Skeletal muscle cell (primary cell): ENCODE measurements around the gene IFNAR2.

Experiments
- DNase-seq: peaks from one replicate; pipeline ENCODE4 v3.0.0-alpha.2; 2010; ENCODE audit warnings: low read depth
- H3K4me3 ChIP-seq: 2 replicates; pipeline ENCODE4 v1.5.1; 2011; ENCODE audit warnings: low read depth, mild to moderate bottlenecking, control low read depth, low read length, moderate library complexity

The IFNAR2 gene

DNA sequence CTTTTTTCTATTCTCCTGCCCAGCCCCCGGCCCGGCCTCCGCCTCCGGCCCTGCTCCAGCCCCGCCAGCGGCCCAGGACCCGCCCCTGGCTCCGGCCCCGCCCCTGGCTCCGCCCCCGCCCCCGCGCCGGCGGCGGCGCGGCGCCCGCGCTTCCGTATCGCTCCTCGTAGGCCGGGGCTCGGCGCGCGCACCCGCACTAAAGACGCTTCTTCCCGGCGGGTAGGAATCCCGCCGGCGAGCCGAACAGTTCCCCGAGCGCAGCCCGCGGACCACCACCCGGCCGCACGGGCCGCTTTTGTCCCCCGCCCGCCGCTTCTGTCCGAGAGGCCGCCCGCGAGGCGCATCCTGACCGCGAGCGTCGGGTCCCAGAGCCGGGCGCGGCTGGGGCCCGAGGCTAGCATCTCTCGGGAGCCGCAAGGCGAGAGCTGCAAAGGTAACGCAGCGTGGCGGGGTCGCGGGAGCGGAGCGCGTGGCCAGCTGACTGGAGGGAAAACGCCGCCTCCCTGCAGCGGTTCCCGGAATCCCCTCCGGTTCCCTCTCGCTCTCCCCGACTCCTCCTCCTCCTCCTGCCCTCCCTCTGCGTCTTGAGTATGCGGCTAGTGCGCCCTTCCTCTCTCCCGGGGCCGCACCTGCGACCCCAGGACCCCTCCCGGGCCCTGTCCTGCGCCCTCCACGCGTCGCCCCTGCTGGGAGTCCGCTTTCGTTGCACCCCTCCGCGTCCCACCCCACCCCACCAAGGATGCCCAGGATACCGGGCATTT is at the start of gene IFNAR2:
IFNAR2 (plus strand) TSS at position 155 of the 761 bp plus-strand sequence. CDS start 11,985 bp downstream, outside the sequence.
- DNase-seq = no peak
- peak within 1 kb of the TSS; percentile 85 for H3K4me3 ChIP-seq

DNA sequence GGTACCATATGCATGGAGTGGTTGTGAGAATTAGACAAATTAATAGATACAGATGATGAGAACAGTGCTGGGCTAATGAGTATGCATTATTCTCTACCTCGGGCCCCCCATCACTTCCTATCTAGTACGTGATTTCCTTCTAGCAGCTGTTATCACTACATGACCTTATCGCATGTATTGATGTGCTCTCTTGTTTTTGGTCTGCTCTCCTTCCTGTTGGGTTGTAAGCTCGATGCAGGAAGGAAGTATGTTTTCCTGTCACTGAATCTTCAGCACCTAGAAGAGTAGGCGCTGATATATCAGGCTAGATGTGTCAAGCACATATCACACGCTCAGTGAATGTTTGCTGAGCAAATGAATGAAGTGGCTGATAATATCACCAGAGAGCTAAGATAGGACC is 43.9 kb upstream of the IFNAR2 start:
- H3K4me3 ChIP-seq = no peak overlapping the region
- DNase-seq = no peak

DNA sequence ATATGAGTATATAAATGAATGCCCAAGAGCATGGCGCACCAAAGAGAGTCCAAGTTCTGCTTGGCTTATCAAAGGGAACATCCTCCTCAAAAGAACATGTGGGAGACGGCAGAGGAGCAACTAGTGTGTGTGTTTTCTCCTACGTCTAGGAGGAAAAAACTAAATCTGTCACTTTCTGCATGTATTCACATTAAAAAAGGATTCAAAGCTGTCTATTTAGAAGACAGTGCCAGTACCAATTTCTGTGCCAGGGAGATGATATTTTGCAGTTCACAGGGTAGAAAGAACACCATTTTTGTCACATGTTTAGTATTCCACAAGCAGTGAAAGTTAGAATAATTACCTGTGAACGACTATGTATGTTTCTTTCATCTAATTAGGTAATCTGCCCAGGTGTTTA is 42.5 kb upstream of the IFNAR2 start:
- H3K4me3 ChIP-seq = no peak overlapping the region
- no peak for DNase-seq

DNA sequence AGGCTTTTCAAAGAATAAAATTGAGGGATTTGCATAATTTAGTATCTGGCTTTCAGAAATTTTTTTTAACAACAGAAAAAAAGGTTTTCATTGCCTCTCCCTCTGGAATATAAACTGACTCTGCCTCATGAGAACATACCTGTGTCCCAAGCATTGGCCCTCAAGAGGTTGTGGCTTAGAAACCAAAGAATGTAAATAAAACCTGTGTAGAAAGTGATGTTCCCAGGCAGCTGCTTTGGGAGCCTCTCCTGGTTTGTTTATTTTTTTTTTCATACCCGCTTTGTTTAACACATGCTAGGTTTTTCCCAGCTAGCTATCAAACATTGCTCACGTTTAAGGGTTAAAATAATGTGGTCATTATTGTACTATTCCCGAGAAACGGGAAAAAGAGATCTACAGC is 40.5 kb upstream of the IFNAR2 start:
- no peak for DNase-seq
- H3K4me3 ChIP-seq = no peak overlapping the region

DNA sequence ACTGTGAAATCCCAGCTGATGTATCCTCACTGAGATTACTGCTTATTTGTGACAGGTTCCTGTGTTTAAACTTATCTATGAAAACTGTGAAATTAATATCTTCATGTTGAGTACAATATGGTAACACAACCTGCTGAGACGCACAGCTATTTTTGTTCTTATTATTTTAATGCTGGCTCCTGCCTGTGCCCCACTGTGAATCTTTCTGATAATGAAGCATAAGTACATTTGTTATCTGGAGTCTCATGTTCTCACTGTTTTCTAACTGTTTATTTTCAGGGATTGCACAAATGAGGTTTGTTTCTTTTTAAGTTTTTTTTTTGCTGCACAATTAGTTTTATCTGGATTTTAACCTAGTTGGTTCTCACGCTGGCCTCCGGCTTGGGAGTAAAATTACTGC is 39.9 kb upstream of the IFNAR2 start:
- no peak for DNase-seq
- no peak overlapping the region for H3K4me3 ChIP-seq

DNA sequence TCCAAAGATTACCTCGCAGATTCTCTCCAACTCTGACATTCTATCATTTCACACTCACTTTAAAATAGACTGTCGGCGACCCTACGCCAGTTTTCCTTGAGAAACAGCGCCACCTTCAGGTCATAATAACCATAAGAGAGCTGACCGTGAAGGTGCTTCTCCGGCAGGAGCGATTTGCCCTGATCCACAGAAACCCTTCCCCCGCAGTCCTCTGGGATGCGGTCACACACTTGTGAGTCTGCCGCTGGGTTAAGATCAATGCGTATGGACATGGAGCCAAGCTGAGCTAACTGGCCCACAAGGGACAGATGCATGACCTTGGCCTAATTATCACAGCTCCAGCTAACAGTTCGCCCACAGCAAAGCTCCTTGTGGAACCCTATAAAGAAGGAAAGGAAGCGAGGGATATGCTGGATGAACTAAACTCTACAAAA is 32.8 kb upstream of the IFNAR2 start:
- peak; percentile 7 for DNase-seq
- H3K4me3 ChIP-seq = no peak overlapping the region

DNA sequence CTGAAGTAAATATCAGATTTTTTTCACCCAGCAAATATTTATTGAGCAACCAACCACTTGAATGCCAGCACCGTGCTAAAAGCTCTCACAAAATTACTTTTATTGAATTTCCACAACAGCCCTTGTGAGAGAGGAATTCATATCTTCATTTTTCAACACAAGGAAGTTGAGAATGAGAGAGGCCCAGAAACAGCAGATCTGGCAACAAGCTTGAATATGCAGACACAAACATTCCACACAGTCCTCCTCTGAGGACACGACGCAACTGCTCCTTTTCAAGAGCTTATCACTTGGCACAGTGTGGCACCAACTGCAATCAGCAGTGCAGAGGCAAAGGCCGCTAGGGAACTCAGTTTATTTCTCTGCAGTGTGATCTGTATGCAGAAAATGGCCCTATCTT is 32.2 kb upstream of the IFNAR2 start:
- no peak for DNase-seq
- no peak overlapping the region for H3K4me3 ChIP-seq

DNA sequence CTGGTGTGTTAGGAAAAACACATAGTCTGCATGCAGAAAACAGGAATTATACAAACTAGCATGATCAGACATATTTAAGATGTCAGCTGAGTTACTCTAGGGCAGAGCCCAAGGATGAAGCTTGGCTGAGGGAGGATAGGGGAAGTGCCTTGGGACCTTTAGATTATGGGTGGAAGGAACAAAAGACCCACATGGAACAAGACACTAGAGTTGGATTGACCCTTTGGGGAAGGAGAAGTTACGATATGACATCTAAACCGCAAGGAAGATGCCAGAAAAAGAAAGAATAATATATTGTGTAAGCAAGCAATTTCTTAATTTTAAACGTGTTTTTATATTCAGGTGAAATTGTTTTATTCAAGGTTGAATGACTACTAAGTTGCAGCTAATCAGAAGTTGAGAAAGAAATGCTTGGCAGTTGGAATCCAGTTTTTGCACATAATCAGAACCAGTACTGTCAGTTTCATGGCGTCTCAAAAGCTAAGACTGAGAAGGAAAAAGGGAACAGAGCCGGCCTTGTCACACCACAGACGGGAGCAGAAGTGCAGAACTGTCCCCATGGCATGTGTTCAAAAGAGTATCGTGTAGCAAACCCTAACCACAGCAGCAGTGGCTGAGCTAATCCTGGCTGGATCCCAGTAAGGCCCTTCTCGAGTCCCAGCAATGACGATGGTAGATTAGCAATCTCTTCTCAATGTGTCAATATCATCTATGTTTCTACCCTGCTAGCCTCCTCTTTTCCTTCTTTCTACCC is 31.2 kb upstream of the IFNAR2 start:
- peak; percentile 26 for DNase-seq
- no peak overlapping the region for H3K4me3 ChIP-seq

DNA sequence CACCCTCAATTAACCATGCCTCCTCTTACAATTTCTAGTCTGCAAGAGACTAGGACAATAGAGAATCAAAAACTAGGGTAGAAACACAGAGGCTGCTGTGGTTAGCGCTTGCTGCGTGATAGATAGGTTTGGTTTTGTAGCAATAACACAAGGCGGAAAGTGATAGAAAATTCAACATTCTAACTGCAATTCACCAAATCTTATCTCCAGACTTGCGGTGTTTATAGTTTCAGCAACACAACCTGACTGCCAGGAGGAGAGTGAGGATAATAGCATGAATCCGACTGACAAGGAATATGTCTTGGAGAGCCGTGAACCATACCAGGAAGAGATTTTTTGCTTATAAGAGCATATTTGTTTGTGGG is 30.7 kb upstream of the IFNAR2 start:
- DNase-seq = no peak
- H3K4me3 ChIP-seq = no peak overlapping the region

DNA sequence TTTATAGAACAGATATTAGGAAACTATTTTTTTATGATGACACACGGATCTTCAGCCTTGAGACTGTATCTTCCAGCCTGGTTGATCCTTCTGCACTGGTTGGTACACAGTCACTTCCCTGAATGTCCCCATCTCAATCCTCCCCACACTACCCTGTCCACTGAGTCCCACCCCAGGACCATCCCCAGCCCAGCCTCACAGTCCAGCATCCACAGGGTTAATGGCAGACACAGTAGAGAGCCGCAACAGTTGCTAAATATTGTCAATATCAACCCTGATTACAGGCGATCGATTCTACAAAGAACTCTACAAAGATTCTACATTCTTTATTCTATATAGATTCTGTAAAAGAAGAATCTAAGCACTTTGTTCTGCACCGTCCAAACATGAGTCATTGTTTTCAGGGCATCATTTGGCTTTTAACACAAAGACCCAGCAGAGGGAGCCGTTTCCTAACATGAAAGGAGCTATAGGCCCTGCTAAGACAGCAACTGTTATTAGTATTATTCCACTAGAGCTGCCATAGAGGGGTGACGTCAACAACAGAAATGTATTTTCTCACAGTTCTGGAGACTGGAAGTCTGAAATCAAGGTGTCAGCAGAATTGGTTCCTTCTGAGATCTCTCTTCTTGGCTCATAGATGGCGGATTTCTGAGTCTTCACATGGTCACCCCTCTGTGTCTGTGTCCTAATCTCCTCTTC is 30.1 kb upstream of the IFNAR2 start:
- DNase-seq = peak; percentile 77
- H3K4me3 ChIP-seq = no peak overlapping the region

DNA sequence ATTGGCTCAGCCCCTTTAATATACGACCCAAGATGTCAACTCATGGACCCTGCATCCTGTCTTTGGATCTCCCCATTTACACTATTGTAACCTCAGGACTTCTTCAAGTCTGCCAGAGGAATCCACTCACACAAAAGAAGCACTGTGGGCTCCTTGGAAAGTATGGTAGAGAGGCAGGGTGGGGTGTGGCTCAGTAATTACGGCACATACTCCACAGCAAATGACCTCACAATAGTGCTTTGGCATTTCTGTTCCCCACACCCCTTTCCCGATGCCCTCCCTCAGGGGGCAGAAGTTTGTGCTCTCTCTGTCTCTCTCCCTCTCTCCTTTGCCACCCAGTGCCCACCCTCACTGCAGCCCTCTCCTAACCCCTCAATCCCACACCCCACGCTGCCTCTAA is 27.8 kb upstream of the IFNAR2 start:
- no peak overlapping the region for H3K4me3 ChIP-seq
- no peak for DNase-seq

DNA sequence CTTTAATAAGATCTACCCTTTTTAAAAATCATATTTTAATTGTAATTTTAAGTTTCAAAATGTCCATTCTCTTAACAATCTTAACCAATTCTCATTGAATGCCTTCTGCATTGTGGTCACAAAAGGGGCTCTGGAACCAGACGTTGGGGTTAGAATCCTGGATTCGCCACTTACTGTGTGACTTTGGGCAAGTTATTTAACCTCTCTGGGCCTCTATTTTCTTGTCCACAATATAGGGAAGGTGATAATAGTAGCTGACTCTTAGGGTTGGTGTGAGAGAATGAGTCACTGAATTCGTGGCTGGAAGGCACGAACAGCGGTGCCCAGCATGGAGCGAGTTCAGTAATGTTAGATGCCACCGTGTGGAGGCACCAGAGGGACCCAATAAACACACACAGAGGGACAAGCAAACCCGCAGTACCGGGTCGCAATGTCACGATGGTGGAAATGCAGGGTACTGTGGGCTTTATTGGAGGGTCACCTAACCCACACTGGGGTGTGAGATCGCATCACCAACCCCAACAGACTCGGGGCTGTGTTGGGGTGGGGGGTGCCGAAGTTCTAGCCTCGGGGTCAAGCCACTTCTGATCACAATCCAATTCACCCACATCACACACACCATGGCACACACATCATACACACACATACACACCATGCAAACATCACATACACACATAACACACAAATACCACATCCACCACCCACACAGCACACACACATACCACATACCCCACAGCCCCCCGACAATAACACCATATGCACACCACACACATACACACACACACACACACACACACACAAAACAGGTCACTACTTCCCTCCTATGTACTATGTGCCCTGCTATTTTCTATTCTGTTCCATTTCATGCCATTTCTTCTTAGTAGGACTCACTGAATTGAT is 27.0 kb upstream of the IFNAR2 start:
- no peak overlapping the region for H3K4me3 ChIP-seq
- no peak for DNase-seq

DNA sequence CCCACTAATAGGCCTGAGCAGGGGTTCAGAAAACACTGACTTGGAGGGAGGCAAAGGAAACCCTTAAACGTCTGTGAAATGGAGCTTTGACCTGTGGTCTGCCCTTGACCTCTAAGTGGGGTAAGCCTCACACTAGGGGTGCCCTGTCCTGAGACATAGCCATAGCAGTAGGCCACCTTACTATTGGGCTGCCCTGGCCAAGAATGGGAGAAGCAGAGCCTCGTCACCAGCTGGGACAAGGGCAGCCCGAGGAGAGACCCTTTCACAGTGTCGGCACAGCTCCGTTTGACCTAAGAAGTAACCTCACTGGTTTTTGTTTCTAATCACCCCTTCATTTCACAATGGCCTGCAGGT is 26.4 kb upstream of the IFNAR2 start:
- DNase-seq = no peak

DNA sequence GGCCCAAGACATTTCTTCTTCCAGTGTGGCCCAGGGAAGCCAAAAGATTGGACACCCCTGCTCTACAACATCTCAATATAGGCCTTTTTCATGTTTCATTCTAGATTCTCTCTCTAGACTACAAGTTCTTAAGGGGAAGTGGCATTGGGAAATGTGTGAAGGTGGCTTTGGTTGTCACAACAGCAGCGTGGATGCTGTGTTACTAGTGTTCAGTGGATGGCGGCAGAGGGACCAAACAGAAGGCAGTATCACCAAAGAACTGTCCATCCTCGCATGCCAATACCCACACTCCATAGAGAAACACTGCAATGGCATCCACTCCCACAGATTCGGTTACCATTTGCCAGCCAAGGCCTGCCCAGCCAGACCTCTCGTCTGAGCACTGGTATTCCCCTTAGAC is 24.3 kb upstream of the IFNAR2 start:
- no peak overlapping the region for H3K4me3 ChIP-seq
- DNase-seq = no peak

More for the DNA sequence above, 26.4 kb upstream of the IFNAR2 start:
- H3K4me3 ChIP-seq = no peak overlapping the region

DNA sequence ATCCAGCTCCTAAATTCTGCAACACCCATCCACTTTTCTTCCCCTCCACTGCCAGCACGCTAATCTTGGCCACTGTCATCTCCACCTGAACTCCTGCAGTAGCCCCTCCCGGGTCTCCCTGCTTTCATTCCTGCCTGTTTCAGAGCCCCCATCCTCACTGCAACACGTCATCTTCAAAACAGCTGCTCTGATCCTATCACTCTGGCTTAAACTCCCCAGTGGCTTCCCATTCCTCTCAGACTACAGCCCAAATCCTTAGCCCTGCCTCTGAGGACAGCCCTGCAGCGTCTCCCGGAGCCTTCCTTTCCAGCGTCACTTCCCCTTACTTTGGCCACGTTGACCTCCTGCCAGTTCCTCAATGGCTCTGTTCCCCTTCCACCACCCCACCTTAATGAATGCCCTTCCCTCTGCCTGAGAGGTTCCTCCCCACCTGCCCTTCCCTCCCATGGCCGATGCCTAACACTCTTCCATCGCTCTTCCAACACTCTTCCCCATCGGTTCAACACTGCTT is 22.9 kb upstream of the IFNAR2 start:
- no peak overlapping the region for H3K4me3 ChIP-seq
- no peak for DNase-seq

DNA sequence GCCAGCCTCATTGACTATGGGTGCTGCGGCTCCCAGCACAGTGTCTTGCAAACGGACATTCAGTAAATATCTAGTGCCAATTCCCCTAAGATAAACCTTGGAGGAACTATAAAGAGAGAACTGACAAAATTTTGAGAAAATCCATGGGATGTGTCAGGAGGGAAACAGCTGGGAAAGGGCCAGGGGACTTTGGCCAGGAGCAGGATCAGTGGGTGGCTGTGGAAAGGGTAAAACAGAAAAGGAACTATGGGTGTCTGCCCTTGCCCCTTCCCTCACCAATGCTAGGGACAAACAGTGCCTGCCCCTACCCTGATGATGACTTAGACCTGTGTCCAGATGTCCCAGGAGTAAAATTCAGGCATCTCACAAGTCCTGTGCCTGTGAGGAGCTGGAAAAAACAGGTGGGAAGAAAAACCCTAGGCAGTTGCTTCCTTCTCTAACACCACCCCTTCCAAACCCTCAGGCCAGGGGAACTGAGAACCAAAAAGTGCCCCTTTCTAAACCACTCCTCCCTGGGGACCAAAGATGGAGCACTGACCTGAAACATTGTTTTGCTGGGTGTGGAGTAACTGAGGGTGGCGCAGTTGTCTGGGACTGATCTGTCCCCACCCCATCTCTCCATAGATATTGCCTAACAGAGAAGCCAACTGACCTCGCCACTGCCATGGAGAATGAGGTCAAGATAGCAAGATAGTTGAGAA is 22.1 kb upstream of the IFNAR2 start:
- no peak overlapping the region for H3K4me3 ChIP-seq
- no peak for DNase-seq

DNA sequence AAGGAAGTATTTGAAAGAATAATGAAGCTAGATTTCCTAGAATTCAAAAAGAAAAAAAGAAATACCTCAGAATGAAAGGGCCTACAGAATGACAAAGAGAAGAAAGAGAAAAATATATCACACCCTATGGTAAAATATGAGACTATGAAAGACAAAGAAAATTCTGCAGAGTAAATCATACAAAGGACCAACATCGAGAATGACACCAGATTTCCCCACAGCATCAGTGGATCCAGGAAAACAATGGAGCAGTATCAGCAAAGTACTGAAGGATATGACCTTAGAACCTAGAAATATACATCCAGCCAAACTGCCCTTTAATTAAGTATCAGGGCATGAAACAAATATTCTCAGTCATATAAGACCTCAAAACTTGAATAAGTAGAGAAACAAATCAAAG is 21.2 kb upstream of the IFNAR2 start:
- no peak for DNase-seq
- H3K4me3 ChIP-seq = no peak overlapping the region

DNA sequence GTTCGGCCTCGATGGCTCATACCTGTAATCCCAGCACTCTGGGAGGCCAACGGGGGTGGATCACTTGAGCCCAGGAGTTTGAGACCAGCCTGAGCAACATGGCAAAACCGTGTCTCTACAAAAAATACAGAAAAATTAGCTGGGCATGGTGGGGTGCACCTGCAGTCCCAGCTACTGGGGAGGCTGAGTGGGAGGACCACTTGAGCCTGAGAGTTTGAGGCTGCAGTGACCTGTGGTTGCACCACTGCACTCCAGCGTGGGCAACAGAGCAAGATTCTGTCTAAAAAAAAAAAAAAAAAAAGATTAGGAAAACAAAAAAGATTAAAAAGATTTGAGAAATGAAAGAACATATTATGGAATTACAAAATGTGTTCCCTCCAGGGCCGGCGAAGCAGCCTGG is 18.4 kb upstream of the IFNAR2 start:
- H3K4me3 ChIP-seq = no peak overlapping the region

DNA sequence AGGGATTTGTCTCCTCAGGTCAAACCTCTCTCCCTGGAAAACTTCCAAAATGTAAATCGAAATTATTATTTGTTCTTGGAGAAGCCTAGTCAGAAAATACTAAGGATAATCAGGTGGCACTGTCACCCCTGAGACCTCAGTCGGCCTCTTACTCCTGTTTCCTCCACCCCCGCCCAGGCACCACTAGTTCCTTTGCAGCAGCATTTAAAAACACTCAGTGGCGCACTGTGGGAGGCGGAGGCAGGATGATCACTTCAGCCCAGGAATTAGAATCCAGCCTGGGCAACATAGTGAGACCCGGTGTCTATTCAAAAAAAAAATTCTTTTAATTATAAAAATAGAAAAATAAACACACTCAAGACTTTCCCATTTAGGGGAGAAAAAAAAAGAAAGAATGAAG is 18.0 kb upstream of the IFNAR2 start:
- no peak for DNase-seq
- H3K4me3 ChIP-seq = no peak overlapping the region

More for the DNA sequence above, 18.4 kb upstream of the IFNAR2 start:
- DNase-seq = no peak
